ENCODE results near the gene RARG.
"Not testable (repeated sequence)": the region's sequence is repeated elsewhere in the genome, so short reads cannot be mapped to it uniquely, and the experiment has no call there.

RARG gene

GRCh38 chr12:53170876-53171724 lies 60.9 kb downstream of the RARG start:
- DNase-seq (ENCODE audit: low read depth) = no peak

GRCh38 chr12:53170215-53170614 lies 61.8 kb downstream of the RARG start:
- DNase-seq (ENCODE audit: low read depth) = no peak

- DNase-seq (ENCODE audit: low read depth) = no peak
These were observed 62.4 kb downstream of the RARG start for GRCh38 chr12:53169644-53170043.

- no peak for DNase-seq (ENCODE audit: low read depth)
These were observed 65.2 kb downstream of the RARG start for GRCh38 chr12:53166837-53167236.

GRCh38 chr12:53163008-53163407 lies 69.0 kb downstream of the RARG start:
- not testable (repeated sequence) for DNase-seq (ENCODE audit: low read depth)

GRCh38 chr12:53161119-53161911 lies 70.7 kb downstream of the RARG start:
- DNase-seq (ENCODE audit: low read depth) = no peak

GRCh38 chr12:53160673-53161072 lies 71.3 kb downstream of the RARG start:
- DNase-seq (ENCODE audit: low read depth) = no peak

All from CMK (cell line).